ENCODE data around the gene CMSS1.

CMSS1 gene

DNA sequence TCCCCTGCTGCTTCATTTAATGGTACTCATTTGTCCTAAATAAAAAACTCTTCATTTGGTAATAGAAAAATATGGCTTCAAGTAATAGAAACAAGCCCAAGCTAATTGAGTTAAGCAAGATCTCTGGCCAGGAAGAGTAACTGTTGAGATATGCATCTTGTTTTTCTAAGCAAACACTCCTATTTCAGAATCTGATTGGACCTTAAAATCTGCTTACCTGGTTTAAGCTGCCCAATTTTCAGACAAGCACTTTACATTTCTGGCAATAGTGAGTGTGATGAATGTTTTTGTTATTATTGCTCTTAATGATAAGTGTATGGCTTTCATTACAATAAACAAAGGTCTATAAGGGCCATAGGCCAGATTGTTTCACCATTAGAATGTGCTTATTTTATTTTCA is 86.2 kb downstream of the CMSS1 start:
- DNase-seq (ENCODE audit: low read depth) = no peak

DNA sequence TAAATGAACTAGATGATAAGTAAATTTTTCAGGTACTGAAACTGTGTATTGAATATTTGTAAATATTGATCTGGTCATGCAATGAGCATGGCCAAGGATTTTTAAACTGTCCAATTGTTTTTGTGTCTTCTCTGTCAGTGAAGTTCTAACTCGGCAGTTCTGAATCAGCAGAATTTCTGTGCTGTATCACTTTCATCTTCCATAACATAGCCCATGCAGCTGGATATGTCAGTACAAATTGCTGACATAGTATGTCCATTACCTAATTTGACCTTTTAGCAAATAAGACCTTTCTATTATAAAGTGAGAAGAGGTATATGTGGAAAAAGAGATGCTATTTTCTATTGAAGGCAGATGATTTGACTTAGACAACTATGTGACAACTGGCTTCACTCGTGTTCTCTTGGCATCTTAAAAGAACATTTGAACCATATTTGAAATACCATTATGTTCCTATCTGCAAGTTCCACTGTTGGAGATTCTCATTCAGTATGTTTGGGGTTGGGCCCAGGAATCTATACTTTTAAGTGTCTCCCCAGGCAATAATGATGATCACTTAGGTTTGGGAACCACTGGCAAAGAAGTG is 90.4 kb downstream of the CMSS1 start:
- DNase-seq (ENCODE audit: low read depth) = no peak

DNA sequence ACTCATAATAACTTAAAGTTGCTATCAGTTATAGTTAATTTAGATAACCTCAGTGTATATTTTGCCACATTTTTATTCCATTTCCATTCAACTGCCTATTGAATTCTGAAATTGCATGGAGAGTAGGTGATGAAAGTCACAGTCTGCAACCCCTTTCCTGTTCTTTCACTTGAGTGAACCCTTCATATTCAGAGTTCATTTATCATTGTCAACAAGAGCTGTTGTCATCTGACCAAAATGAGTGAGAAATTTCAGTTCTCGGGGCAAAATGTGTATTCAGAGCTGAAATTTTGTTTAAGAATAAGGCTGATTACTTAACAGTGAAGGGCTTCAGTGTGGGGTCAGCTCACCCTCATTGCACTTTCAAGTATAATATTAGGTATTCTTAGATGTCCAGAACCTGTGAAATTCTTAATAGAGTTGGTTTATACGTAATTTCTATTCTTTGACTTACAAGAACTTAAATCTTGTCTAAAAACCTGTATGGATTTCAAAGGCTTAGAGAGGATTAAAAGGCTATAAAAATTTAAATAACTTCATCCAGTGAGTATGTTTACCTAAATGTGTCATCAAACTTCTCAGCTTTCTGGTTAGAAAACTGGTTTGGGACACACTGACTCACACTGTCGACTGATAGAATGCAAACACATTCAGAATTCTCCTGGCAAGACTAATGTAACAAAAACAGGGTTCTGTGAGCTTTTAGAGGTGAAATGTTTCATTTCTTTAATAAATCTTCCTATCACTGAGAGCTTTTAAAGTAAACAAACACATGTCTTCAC is 92.2 kb downstream of the CMSS1 start:
- DNase-seq (ENCODE audit: low read depth) = no peak

DNA sequence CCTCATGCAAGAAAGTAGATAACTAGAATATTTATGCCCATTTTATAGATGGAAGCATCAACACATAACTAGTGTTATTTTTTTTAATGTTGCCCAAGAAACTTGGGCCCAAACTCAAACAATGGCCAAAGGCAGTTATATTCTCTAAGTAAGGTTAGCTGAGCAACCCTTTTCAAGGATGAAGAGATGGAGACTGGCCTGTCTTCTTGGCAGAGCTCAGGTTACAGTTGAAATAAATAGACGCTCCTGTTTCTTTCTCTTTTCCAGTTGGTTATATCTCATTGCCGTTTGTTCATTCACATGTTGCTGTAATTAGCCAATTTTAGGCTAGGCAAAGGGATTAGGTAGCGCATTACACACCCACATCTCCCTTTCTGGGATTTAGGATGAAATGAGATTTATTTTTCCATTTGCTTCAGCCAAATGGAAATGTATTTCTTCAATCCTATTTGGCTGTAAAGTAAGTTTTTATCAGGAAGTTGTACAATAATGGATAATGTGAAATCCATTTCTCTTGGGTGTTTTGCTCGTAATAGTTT is 93.2 kb downstream of the CMSS1 start:
- no peak for DNase-seq (ENCODE audit: low read depth)

DNA sequence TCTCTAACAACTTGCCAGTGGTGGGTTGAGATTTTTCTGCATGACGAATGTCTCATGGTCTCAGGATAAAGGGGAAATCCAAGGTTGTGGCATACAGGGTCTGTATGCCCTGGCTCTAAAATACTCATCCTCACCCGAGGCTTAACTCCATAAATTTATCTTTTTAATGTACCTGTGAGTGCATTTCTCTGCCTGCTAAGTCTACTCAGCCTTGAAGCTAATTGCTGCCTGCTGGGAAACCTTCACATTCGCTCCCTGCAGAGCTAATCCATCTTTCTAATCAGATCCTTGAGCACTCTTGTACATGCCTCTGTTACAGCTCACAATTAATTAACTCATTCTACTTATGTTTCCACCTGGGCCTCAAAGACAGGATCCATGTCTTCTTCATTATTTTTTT is 93.8 kb downstream of the CMSS1 start:
- DNase-seq (ENCODE audit: low read depth) = no peak

DNA sequence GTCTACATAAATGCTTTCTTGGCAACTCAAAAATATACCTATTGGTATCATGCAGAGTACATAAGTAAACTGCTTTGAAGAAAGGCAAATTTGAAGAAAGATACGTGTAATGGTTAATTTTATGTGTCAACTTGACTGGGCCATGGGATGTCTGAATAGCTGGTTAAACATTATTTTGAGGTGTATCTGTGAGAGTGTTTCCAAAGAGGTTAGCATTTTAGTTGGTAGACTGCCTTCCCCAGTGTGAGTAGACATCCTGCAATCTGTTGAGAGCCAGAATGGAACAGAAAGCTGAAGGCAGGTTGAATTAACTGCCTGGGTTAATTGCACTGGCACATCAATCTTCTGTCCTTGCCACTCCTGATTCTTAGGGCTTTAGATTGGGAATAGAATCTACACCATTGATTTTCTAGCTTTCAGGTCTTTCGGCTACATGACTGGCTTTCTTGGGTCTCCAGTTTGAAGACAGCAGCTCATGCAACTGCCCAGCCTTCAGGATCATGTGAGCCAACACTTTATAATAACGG is 98.3 kb downstream of the CMSS1 start:
- DNase-seq (ENCODE audit: low read depth) = no peak

DNA sequence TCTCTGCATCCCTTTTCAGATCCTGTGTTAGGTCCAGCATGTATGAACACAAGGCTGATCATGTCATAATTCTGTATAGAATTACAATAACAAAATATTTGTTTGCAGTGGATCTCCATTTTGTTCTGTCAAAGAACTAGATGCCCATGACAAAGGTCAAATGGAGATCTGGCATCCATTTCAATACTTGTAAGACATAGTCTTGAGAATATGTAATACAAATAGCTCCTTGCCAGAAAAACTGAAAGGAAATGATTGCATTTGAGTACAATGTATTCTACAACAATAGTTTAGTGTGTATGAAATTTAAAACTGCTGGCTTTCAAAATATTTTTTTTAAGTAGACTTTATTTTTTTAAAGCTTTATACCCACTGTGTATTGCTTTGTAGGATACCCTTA is 101.1 kb downstream of the CMSS1 start:
- no peak for DNase-seq (ENCODE audit: low read depth)

DNA sequence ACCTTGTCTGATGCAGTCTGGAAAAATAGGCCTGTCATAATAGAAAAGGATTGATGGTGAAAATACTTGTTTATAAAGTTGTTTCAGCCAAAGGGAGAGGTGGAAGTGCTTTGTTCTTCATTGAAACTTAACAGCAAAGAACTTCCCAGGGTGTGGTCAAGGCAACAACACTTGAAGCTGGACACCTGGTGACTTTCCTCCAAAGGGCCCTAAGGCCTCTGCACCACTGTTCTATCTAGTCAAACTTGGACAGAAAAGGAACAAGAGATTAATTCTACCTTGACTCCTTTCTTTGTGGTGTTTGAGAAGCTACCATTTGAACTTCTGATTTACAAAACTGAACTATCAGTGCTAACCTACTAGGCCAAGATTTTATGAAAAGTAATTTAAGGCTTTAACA is 102.0 kb downstream of the CMSS1 start:
- DNase-seq (ENCODE audit: low read depth) = no peak

DNA sequence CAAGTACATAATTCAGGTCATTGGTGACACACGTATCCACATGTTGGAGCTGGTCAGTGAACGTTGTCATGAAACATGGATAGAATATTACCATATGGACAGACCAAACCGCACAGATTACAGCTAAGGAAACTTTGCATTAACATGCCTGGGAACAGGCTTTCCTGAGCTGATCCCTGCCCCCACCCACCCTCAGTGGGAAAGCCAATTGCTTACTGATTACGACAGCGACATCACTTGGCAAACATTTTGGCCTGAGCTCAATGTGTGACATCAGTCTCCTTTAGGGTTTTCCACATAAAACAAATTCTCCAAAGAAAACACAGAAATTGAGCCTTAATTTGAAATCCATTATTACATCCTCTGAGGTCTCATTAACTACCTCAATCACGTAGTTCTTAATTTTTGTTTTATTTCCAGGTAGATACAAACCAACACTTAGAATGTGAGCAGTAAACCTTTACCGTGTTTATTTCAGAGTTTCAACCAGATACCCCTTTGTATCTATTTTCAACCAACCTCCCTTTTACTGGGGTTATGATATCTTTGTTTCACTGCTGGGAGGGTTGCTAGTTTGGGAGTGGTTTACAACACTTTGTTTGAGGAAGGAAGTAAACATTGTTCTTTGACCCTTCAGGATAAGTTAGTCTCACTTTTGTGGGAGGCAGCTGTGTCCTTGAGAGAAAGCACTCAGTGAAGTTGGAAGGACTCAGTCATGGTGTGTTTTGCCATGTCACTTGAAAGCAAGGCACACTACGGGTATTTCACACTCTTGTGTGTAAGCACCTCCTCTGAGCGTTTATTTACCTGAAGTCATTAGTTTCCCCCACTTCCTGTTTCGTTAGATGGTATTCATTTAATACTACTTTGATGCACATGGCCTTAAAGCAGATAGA is 103.1 kb downstream of the CMSS1 start:
- no peak for DNase-seq (ENCODE audit: low read depth)

DNA sequence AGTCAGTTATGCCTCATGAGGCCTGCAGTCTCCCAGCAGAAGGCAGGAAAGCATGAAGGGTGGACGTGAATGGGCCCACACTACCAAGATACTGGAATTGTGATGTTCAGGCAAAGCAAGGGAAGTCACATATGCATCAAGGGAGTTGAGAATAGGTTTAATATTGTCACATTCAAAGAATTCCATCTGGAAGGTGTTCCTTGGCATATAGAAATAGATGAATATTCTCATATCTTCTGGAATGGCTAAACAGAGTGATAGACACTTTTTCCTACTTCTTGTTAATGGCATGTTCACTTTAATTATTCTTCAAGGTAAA is 103.7 kb downstream of the CMSS1 start:
- DNase-seq (ENCODE audit: low read depth) = no peak

DNA sequence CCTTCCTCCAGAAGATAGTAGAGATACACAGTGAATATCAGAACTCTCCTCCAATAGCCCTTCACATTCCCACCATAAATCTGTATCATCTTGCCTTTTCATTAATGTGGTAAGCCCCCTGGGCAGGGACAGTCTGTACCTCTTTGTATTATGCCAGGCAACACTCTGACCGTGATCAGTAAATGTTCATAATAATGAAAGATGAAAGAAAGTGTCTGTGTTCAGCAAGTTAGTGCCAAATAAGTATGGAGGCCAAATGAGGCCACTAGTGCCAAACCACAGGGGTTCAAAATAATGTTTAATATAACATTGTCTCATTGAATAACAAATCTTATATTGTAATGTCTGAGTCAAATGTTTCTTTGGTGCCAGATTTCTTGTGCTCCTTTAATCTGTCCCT is 104.3 kb downstream of the CMSS1 start:
- no peak for DNase-seq (ENCODE audit: low read depth)

DNA sequence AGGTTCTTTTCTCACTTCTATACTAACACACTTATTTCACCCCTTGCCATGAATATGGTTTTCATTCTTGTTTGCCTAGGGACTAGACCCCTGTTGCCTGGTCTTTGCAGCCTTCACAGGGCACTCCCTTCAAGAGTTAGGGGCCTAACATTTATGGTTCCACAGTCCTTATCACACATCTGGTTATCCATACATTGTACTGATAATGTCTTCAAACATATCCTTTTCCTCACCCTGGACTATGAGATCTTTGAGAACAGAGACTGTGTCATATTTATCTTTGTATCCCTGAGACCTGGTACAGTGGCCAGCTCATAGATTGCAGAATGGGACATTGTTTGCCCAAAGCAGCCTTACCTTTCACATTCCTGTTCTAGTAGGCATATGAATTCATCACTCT is 106.2 kb downstream of the CMSS1 start:
- no peak for DNase-seq (ENCODE audit: low read depth)

DNA sequence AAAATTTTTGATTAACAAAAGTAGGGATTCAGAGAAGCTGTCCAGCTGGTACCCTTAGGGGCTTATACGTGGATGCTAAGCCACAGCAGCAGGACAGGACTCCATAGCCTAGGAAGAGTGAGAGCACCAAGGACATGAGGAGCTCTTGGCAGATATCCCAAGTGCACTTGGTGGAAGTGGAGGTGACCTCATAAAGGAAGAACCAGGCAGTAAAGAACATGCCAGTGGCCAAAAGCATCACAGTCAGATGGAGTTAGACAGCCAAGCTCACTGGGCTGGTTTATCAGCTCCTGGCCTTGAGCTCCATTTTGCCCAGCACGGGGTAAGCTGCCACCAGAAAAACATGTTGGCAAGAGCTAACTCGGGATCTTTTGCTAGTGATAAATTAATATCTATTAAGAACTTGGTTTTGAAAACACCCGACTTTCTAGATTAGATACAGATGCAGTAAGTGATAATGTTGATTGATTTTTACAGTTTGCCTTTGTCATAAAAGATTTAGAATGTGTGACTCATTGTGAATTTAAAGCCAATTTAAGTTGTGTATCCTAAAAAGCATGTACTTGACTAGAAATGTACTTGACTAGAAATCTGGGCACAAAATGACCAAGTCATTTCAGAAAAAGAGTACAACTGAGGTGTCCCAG is 108.0 kb downstream of the CMSS1 start:
- no peak for DNase-seq (ENCODE audit: low read depth)

DNA sequence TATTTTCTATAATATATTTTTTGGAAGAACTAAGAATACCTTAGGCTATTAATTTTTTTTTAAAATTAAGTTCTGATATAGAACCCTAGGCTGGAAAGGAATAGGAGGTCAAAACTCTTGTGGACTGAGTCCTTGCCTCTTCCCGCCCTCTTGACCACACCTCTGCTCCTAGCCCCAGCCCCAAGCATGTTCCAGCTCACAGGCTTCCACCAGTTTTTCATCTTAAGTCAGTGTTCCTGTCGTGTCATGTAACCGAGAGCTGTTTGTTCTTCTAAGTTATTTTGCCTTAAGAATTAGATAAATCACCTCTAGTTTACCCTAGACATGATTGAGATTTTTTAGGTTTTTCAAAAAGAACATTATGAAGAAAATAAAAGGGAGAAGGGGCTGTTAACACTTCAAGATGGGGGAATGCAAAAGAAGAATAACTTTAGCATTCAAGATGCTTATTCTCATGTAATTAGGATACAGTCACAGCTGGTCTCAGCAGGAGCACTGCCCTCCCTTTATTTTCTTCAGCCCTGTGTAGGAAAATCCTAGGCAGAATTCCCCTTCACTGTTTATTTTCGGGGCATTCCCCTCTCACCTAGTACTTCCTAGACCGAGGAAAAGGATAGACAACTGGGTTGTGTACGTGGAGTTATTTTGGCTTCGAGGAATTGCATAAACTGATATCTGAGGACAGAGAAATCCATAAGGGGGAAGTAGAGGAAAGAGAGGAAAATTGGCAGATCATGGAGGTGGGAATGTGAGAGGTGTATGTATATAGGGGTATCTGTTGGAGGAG is 110.2 kb downstream of the CMSS1 start:
- DNase-seq (ENCODE audit: low read depth) = no peak

DNA sequence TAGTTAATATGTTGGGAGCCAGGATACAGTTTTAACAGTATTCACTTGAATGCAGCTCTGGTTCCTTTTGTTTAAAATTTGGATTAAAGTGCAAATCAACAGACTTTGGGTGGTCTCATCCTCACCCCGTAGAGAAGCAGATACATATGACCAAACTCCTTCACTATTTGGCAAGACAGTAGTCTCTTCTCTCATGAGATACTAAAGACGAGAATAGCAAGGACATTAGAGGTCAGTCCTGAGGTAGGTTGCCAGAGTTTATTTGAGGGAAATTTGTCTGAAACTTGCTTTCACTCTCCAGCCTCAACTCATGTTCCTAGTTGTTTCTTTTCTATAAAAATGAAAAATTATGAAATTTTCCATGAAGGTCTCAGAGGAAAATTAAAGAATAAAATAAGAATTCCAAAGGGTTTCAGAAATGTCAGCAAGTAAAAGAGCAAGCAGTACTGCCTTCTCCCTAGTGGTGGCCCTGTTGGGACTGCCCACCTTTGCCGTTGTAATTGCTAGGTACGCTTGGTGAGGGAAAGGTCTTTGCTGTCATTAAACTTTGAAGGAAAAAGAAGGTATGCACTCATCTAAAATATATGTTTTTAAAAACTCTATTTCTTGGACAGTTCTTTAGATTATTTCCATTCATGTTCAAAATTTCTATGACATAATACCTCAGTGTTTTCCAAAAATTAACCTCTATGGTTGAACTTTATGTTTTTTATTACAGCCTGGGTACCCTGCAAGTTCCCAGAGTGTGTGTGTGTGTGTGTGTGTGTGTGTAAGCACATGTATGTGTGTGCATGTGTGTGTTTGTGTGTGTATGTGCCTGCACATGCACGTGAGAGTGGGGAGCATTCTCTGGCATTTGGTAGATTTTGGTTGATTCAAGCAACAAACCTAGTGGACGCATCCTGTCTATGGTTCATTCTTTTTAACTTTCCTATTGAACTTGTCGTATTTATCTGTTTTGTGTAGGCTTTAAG is 111.4 kb downstream of the CMSS1 start:
- no peak for DNase-seq (ENCODE audit: low read depth)

DNA sequence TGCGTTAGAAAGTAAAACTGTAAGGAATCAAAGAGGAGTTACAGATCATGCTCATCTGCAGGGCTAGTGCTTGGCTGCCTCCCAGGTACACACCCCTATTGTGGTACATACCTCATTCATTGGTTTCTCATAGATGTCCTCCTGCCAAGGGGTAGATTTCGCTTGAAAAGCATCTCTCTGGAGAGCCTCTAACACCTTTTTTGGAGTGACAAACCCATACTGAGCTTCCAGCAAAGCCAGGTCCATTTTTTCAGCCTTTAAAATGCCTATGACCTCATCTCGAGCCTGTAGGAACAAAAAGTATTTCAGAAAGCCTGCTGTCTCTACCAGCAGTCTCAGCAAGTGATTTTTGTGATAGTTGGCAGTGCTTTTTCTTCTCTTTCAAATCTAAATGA is 112.1 kb downstream of the CMSS1 start:
- no peak for DNase-seq (ENCODE audit: low read depth)

DNA sequence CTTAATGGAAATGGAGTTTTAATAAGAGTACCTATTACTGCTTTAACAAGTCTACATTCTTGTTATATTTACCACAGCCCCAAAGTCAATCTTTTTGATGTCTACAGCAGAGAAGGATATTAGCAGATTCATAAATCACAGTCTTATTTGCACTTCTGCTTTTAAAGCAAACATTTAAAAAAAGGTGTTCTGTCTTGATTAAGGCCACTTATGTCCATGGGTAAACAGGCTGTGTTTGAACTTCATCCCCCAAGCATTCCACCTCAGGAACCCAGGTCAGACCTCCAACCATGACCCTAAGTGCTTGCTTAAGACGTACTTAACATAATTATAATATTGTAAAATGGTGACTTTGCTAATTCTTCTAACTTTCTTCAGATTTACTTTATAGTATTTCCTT is 113.4 kb downstream of the CMSS1 start:
- no peak for DNase-seq (ENCODE audit: low read depth)

DNA sequence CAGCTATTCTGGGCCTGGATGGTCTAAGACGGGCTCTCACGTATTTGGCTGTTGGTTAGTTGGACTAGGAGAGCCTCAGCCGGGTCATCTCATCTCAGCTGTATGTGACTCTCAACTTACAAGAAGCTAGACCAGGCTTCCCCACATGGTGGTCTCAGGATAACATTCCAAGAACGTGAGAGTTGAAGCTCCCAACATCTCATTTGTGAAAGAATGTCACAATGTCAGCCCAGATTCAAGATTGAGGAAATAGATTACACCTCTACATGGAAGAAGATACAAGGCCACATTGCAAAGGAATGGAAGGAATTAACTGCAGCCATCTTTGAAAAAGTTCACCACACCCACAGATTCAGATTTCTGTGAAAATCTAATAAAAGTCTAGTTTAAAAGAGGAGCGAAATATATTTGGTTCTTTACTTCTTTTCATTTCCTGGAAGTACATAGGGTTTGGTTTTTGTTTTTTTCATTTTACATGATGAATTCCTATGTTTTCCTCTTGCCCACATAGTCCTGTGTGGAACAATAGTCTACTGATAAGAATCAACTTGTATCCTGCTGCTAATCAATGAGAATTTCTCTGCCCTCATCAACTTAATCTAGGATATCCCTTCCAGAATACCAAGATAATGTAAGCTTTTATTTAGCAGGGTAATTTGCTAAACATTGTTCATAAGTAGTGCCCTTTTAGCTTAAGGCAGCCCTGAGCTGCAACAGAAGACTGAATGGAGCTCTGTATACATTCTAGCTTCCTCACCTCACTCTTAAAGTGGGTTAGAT is 116.5 kb downstream of the CMSS1 start:
- DNase-seq (ENCODE audit: low read depth) = no peak
